Measurements from ENCODE around the gene GNG13. TPM values are rescaled to one million over a fixed set of nuclear protein-coding genes. Genes with fewer than 3 reads are reported as not detected.

GNG13 gene
- total and polyA plus RNA-seq, 2 experiments from 2014 or later: not detected

DNA sequence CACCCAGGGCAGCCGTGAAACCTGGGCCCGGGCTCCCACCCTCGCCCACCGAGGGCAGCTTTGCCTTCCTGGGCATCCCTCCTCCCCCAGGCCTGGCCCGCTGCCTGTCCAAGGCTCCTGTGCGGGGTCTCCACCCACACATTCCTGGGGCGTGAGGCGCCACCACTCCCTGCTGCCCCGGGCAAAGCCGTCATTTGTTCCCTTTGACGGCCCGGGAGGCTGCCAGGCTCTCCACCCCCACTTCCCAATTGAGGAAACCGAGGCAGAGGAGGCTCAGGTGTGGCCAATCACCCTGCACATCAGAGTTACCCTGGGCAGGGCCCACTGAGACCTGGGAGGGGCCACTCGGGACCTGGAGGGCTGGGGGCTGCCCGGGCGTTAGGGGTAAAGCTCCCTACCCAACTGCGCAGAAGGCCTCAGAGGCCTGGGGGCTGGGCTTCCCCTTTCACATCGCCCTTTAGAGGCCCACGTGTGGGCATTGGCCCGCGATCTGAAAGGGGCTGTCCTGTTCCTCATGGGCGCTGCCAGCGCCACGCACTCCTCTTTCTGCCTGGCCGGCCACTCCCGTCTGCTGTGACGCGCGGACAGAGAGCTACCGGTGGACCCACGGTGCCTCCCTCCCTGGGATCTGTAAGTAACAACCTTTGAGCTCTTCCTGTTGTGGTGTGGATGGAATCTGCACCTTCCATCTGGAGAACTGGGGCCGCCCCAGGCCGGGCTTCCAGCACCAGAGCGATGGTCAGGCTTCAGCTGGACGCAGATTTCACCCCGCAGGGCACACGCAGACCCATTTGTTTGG is 39.8 kb downstream of the GNG13 start, which contains the start of gene MSLN:
MSLN (plus strand) TSS at position 190 of the 799 bp plus-strand sequence. CDS start 1,947 bp downstream, outside the sequence.
- Histone ChIP-seq H3K9ac (no peak within 1 kb of the TSS), H3K27me3 (replicated peaks; ENCODE audit: insufficient read depth) (no peaks in the 10 kb centered on the region), H3K9me3 (ENCODE audit: low read depth) (no peaks in the 10 kb centered on the region), H3K9me2 (ENCODE audit: insufficient read depth) (no peaks in the 10 kb centered on the region), H3K4me1 (ENCODE audit: insufficient read depth) (no peaks in the 10 kb centered on the region), H4K20me1 (ENCODE audit: insufficient read depth) (no peaks in the 10 kb centered on the region), H3K36me3 (ENCODE audit: low read depth) (no peaks in the 10 kb centered on the region), H2AFZ (no peak within 1 kb of the TSS), H3K79me2 (ENCODE audit: insufficient read depth) (no peaks in the 10 kb centered on the region), H3K27ac (no peak within 1 kb of the TSS), H3K4me2 (ENCODE audit: unreplicated experiment) (no peak within 1 kb of the TSS), H3K4me3 (no peak within 1 kb of the TSS), H3F3A (ENCODE audit: insufficient read depth) (no peaks in the 10 kb centered on the region)
- TF ChIP-seq EZH2 (IDR thresholded peaks at IDR 0.05; ENCODE audit: insufficient read depth, poor library complexity, severe bottlenecking): no peak
- no peak for TF ChIP-seq EZH2phosphoT487 (IDR thresholded peaks at IDR 0.05; ENCODE audit: insufficient read depth, low read depth)
- WGBS, 2 experiments (ENCODE audit: low coverage in 1 of 2, low lambda C conversion rate in 2 of 2, missing lambda C conversion rate in 2 of 2): 79 to 83% methylated on average over 32 to 37 of the region's 37 CpGs
- DNase-seq: no peak
- in situ Hi-C loops (cut with MboI): no loop called here

DNA sequence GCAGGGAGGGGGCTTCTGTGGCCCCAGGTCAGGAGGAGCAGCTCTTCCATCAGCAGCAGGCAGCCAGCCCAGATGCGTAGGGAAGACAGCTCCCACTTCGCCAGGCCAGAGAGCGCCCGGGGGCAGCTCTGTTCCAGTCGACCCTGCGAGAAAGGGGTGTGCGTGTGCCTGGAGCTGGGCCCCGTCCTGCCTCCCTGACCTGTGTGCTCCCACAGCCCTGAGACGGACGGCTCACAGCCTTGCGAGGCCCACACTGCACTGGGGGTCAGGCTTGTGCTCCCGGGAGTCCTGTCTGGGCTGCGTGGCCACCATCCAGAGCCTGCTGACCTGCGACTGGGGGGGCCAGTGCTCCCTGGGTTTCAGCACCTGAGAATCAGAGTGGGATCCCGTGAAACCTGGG is 40.5 kb downstream of the GNG13 start:
- H3K36me3 ChIP-seq (ENCODE audit: low read depth): no peaks in the 10 kb centered on the region
- no peak overlapping the region for H2AFZ ChIP-seq
- H3K79me2 ChIP-seq (ENCODE audit: insufficient read depth): no peaks in the 10 kb centered on the region
- H3K27me3 ChIP-seq (replicated peaks; ENCODE audit: insufficient read depth): no peaks in the 10 kb centered on the region
- no peak overlapping the region for H3K4me2 ChIP-seq (ENCODE audit: unreplicated experiment)
- no peaks in the 10 kb centered on the region for H3K9me3 ChIP-seq (ENCODE audit: low read depth)
- H3F3A ChIP-seq (ENCODE audit: insufficient read depth): no peaks in the 10 kb centered on the region
- H3K27ac ChIP-seq: no peak overlapping the region
- no peak for DNase-seq
- H3K4me3 ChIP-seq: no peak overlapping the region
- no peaks in the 10 kb centered on the region for H3K9me2 ChIP-seq (ENCODE audit: insufficient read depth)
- in situ Hi-C loops (cut with MboI): no loop called here
- 42 to 58% methylated on average over 2 to 8 of the region's 15 CpGs for WGBS, 2 experiments (ENCODE audit: low coverage in 1 of 2, low lambda C conversion rate in 2 of 2, missing lambda C conversion rate in 2 of 2)
- no peak overlapping the region for H3K9ac ChIP-seq
- no peaks in the 10 kb centered on the region for H4K20me1 ChIP-seq (ENCODE audit: insufficient read depth)
- H3K4me1 ChIP-seq (ENCODE audit: insufficient read depth): no peaks in the 10 kb centered on the region
- TF ChIP-seq EZH2 (IDR thresholded peaks at IDR 0.05; ENCODE audit: insufficient read depth, poor library complexity, severe bottlenecking) (no peak), EZH2phosphoT487 (IDR thresholded peaks at IDR 0.05; ENCODE audit: insufficient read depth, low read depth) (no peak)

DNA sequence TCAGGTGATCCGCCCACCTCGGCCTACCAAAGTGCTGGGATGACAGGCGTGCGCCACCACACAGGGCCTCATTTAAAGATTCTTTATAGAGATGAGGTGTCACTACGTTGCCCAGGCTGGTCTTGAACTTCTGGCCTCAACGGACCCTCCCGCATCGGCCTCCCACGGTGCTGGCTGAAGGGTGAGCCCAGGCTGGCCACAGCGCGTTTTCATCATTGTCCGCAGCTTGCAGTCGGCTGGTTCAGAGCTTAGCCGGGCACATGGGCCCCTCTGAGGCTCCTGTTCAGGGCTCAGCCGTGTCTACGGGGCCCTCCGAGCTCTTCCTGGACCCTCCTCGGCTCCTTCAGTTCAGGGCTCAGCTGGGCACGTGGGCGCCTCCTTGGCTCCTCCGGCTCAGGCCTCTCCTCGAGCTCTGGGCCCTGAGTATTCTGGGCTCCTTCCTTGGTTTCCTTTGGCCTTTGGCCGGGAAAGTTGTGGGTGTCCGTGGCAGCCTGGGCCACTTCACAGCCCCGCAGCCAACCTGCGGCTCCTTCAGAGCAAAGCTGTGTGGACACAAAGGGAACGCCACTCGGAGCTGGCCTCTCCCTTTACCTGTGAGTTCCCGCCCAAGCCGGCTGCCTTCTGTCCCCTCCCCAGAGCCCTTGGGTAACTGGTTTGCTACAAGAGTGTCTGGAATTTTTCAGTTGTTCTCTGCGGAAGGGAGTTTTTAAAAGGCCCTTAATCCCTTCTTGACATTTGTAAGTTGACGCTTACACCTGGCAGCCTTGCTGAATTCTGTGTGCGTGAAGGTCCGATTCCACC is 41.2 kb downstream of the GNG13 start:
- in situ Hi-C loops (cut with MboI): no loop called here

GRCh38 chr16:756428-756827 is 44.1 kb downstream of the GNG13 start:
- Histone ChIP-seq H3K9ac (no peak overlapping the region), H3K27ac (no peak overlapping the region), H3K9me3 (ENCODE audit: low read depth) (no peaks in the 10 kb centered on the region), H3K4me3 (no peak overlapping the region), H4K20me1 (ENCODE audit: insufficient read depth) (no peaks in the 10 kb centered on the region), H2AFZ (no peak overlapping the region), H3F3A (ENCODE audit: insufficient read depth) (no peaks in the 10 kb centered on the region), H3K4me1 (ENCODE audit: insufficient read depth) (no peaks in the 10 kb centered on the region), H3K36me3 (ENCODE audit: low read depth) (no peaks in the 10 kb centered on the region), H3K79me2 (ENCODE audit: insufficient read depth) (no peaks in the 10 kb centered on the region), H3K4me2 (ENCODE audit: unreplicated experiment) (no peak overlapping the region), H3K9me2 (ENCODE audit: insufficient read depth) (no peaks in the 10 kb centered on the region), H3K27me3 (replicated peaks; ENCODE audit: insufficient read depth) (peaks cover 5% of the 10 kb centered on the region; the same call in 1 of the 2 replicates)
- 92 to 94% methylated on average over 5 of the region's 5 CpGs for WGBS, 2 experiments (ENCODE audit: low coverage in 1 of 2, low lambda C conversion rate in 2 of 2, missing lambda C conversion rate in 2 of 2)
- DNase-seq: no peak
- TF ChIP-seq EZH2phosphoT487 (IDR thresholded peaks at IDR 0.05; ENCODE audit: insufficient read depth, low read depth): no peak
- no peak for TF ChIP-seq EZH2 (IDR thresholded peaks at IDR 0.05; ENCODE audit: insufficient read depth, poor library complexity, severe bottlenecking)
- in situ Hi-C loops (cut with MboI): no loop called here

More for the DNA sequence above, 41.2 kb downstream of the GNG13 start:
- H3K27me3 ChIP-seq (replicated peaks; ENCODE audit: insufficient read depth): no peaks in the 10 kb centered on the region
- no peaks in the 10 kb centered on the region for H3K9me2 ChIP-seq (ENCODE audit: insufficient read depth)
- no peak overlapping the region for H3K4me2 ChIP-seq (ENCODE audit: unreplicated experiment)
- no peaks in the 10 kb centered on the region for H4K20me1 ChIP-seq (ENCODE audit: insufficient read depth)
- H3K27ac ChIP-seq: no peak overlapping the region
- H3K9me3 ChIP-seq (ENCODE audit: low read depth): no peaks in the 10 kb centered on the region
- H3K4me3 ChIP-seq: no peak overlapping the region
- no peak overlapping the region for H3K9ac ChIP-seq
- H3K4me1 ChIP-seq (ENCODE audit: insufficient read depth): no peaks in the 10 kb centered on the region
- H3F3A ChIP-seq (ENCODE audit: insufficient read depth): no peaks in the 10 kb centered on the region
- H3K79me2 ChIP-seq (ENCODE audit: insufficient read depth): no peaks in the 10 kb centered on the region
- 80 to 86% methylated on average over 32 to 34 of the region's 34 CpGs for WGBS, 2 experiments (ENCODE audit: low coverage in 1 of 2, low lambda C conversion rate in 2 of 2, missing lambda C conversion rate in 2 of 2)
- H2AFZ ChIP-seq: no peak overlapping the region
- no peak for TF ChIP-seq EZH2phosphoT487 (IDR thresholded peaks at IDR 0.05; ENCODE audit: insufficient read depth, low read depth)
- no peak for TF ChIP-seq EZH2 (IDR thresholded peaks at IDR 0.05; ENCODE audit: insufficient read depth, poor library complexity, severe bottlenecking)
- no peaks in the 10 kb centered on the region for H3K36me3 ChIP-seq (ENCODE audit: low read depth)
- DNase-seq: no peak
